WTC11 (cell line): ENCODE measurements around the gene UBL4A. TPM values are rescaled to one million over a fixed set of nuclear protein-coding genes. Genes with fewer than 3 reads are reported as not detected.
A peak's percentile ranks its signal among the peaks of the same experiment; 100 is the strongest.

Experiments used
- ATAC-seq: fragments of 200-7000 bp; cut with Tn5 transposase; 2 replicates; pipeline ENCODE4 v1.10.0; 2021; ENCODE audit warnings: mild to moderate bottlenecking, moderate library complexity
- CTCF ChIA-PET: fragments of 300-600 bp; sonication (Branson Sonifier 250); formaldehyde crosslinking; loops from one replicate; lab custom pipeline; 2021; ENCODE audit warnings: antibody characterized with exemption; lab: Charles Lee
- POLR2A ChIA-PET: fragments of 350-600 bp; sonication (Branson Sonifier 250); formaldehyde crosslinking; loops from one replicate; lab custom pipeline; 2021; ENCODE audit warnings: antibody characterized with exemption; lab: Charles Lee
- DNase-seq: peaks from one replicate; pipeline ENCODE4 v3.0.0; 2021; ENCODE audit warnings: low spot score
- H3K27ac Mint-ChIP-seq: 2 replicates; pipeline ENCODE4 v1.8.0; 2021; ENCODE audit warnings: mixed read lengths
- H3K27me3 Mint-ChIP-seq: 2 replicates; pipeline ENCODE4 v1.8.0; 2021; ENCODE audit warnings: low read depth, mild to moderate bottlenecking, moderate library complexity, mixed read lengths
- H3K36me3 Mint-ChIP-seq: 2 replicates; pipeline ENCODE4 v1.8.0; 2021; ENCODE audit warnings: mixed read lengths
- H3K4me1 Mint-ChIP-seq: 2 replicates; pipeline ENCODE4 v1.8.0; 2022; ENCODE audit warnings: mixed read lengths
- H3K4me3 Mint-ChIP-seq: 2 replicates; pipeline ENCODE4 v1.8.0; 2021; ENCODE audit warnings: mild to moderate bottlenecking, moderate library complexity, mixed read lengths
- H3K9me3 Mint-ChIP-seq: 2 replicates; pipeline ENCODE4 v1.8.0; 2021; ENCODE audit warnings: mixed read lengths
- ARID4B ChIP-seq: sonication (generic); formaldehyde crosslinking; IDR thresholded peaks from 2 replicates; pipeline ENCODE4 v1.8.0; 2023; ENCODE audit warnings: missing genetic modification reagents, mild to moderate bottlenecking, borderline replicate concordance
- ATF3 ChIP-seq: sonication (generic); formaldehyde crosslinking; conservative IDR thresholded peaks from 2 replicates; pipeline ENCODE4 v1.8.1; 2022; ENCODE audit warnings: mild to moderate bottlenecking, missing genetic modification reagents
- CREM ChIP-seq: sonication (generic); formaldehyde crosslinking; IDR thresholded peaks from 2 replicates; pipeline ENCODE4 v1.8.1; 2022; ENCODE audit warnings: mild to moderate bottlenecking, missing genetic modification reagents, moderate library complexity
- E2F4 ChIP-seq: sonication (generic); formaldehyde crosslinking; IDR thresholded peaks from 2 replicates; pipeline ENCODE4 v1.8.1; 2022; ENCODE audit warnings: low read depth, mild to moderate bottlenecking, moderate library complexity, missing genetic modification reagents, borderline replicate concordance
- E2F5 ChIP-seq: sonication (generic); formaldehyde crosslinking; IDR thresholded peaks from 2 replicates; pipeline ENCODE4 v1.8.1; 2022; ENCODE audit warnings: mild to moderate bottlenecking, moderate library complexity, missing genetic modification reagents
- ELF4 ChIP-seq: sonication (generic); formaldehyde crosslinking; IDR thresholded peaks from 2 replicates; pipeline ENCODE4 v1.8.1; 2022; ENCODE audit warnings: low read depth, mild to moderate bottlenecking, moderate library complexity, missing genetic modification reagents
- ERG ChIP-seq: fragments of 250-450 bp; sonication (Bioruptor Pico); IDR thresholded peaks from 2 replicates; pipeline ENCODE4 v1.8.0; 2021; ENCODE audit warnings: mild to moderate bottlenecking
- FOXK1 ChIP-seq: sonication (generic); formaldehyde crosslinking; IDR thresholded peaks from 2 replicates; pipeline ENCODE4 v1.8.0; 2022; ENCODE audit warnings: mild to moderate bottlenecking, moderate library complexity, missing genetic modification reagents
- GABPB1 ChIP-seq: sonication (generic); formaldehyde crosslinking; IDR thresholded peaks from 2 replicates; pipeline ENCODE4 v1.8.1; 2023; ENCODE audit warnings: mild to moderate bottlenecking, missing genetic modification reagents
- GTF2I ChIP-seq: fragments of 250-450 bp; sonication (Bioruptor Pico); conservative IDR thresholded peaks from 2 replicates; pipeline ENCODE4 v1.4.0; 2021; ENCODE audit warnings: mild to moderate bottlenecking
- MAX ChIP-seq: sonication (generic); formaldehyde crosslinking; IDR thresholded peaks from 2 replicates; pipeline ENCODE4 v1.8.0; 2022; ENCODE audit warnings: mild to moderate bottlenecking, missing genetic modification reagents
- MXD4 ChIP-seq: fragments of 250-450 bp; sonication (Bioruptor Pico); IDR thresholded peaks from 2 replicates; pipeline ENCODE4 v1.8.0; 2021; ENCODE audit warnings: mild to moderate bottlenecking, moderate library complexity, borderline replicate concordance
- MYBL2 ChIP-seq: sonication (generic); formaldehyde crosslinking; IDR thresholded peaks from 2 replicates; pipeline ENCODE4 v1.8.1; 2023; ENCODE audit warnings: mild to moderate bottlenecking, moderate library complexity, missing genetic modification reagents
- PREB ChIP-seq: sonication (generic); formaldehyde crosslinking; IDR thresholded peaks from 2 replicates; pipeline ENCODE4 v1.8.1; 2022; ENCODE audit warnings: mild to moderate bottlenecking, missing genetic modification reagents, moderate library complexity, borderline replicate concordance
- SMAD4 ChIP-seq: sonication (generic); formaldehyde crosslinking; IDR thresholded peaks from 2 replicates; pipeline ENCODE4 v1.8.0; 2022; ENCODE audit warnings: mild to moderate bottlenecking, missing genetic modification reagents
- SP1 ChIP-seq: sonication (generic); formaldehyde crosslinking; conservative IDR thresholded peaks from 2 replicates; pipeline ENCODE4 v1.8.1; 2022; ENCODE audit warnings: missing genetic modification reagents
- ZNF219 ChIP-seq: sonication (generic); formaldehyde crosslinking; IDR thresholded peaks from 2 replicates; pipeline ENCODE4 v1.8.0; 2023; ENCODE audit warnings: missing genetic modification reagents, mild to moderate bottlenecking, borderline replicate concordance
- ZNF416 ChIP-seq: fragments of 250-450 bp; sonication (Bioruptor Pico); IDR thresholded peaks from 2 replicates; pipeline ENCODE4 v1.9.0; 2021; ENCODE audit warnings: mild to moderate bottlenecking, inconsistent platforms
- total RNA-seq: library from RNA; stranded (reverse); gene quantifications from 3 replicates; pipeline ENCODE4 v1.2.3, GENCODE V29; 2021

UBL4A gene
- total RNA-seq, 1 experiment from 2014 or later, result 34.0 TPM

GRCh38 chrX:154486052-154486395 is 391 bp downstream of the UBL4A start:
- CTCF ChIA-PET, result no interaction called here
- no peak overlapping the region for H3K27ac Mint-ChIP-seq
- TF ChIP-seq GABPB1 (CRISPR knock-in tag), result no peak
- TF ChIP-seq, all 79 proteins: peak for 0
- no peak for ATAC-seq
- no peak for DNase-seq
- Mint-ChIP-seq H3K4me3 (no peak overlapping the region), H3K36me3 (no peaks in the 10 kb centered on the region; the same call in 1 of the 2 replicates), H3K9me3 (no peaks in the 10 kb centered on the region), H3K27me3 (no peaks in the 10 kb centered on the region), H3K4me1 (peaks cover 4% of the 10 kb centered on the region; the same call in 1 of the 2 replicates)
- POLR2A ChIA-PET, result interaction anchor here (2.4 kb wide), 1 partner anchor 31 kb away, joined by 8 read pairs; no protein-coding TSS in a partner anchor

GRCh38 chrX:154485150-154486051 is 1.0 kb downstream of the UBL4A start:
- ATAC-seq (no peak), DNase-seq (no peak)
- peaks cover 4% of the 10 kb centered on the region; the same call in 1 of the 2 replicates for H3K4me1 Mint-ChIP-seq
- no peaks in the 10 kb centered on the region for H3K27me3 Mint-ChIP-seq
- ChIA-PET CTCF (no interaction called here), POLR2A (interaction anchor here (2.4 kb wide), 1 partner anchor 32 kb away, joined by 8 read pairs; no protein-coding TSS in a partner anchor)
- H3K4me3 Mint-ChIP-seq, result peak overlapping the region; percentile 62
- H3K9me3 Mint-ChIP-seq, result no peaks in the 10 kb centered on the region
- H3K36me3 Mint-ChIP-seq, result no peaks in the 10 kb centered on the region; the same call in 1 of the 2 replicates
- no peak overlapping the region for H3K27ac Mint-ChIP-seq
- TF ChIP-seq CREM (CRISPR knock-in tag), result no peak
- TF ChIP-seq GTF2I (CRISPR knock-in tag), result no peak
- no peak for TF ChIP-seq E2F4 (CRISPR knock-in tag)
- no peak for TF ChIP-seq MYBL2
- no peak for TF ChIP-seq ZNF416 (CRISPR knock-in tag)
- TF ChIP-seq ELF4 (CRISPR knock-in tag), result no peak
- TF ChIP-seq E2F5, result no peak
- TF ChIP-seq PREB (CRISPR knock-in tag), result no peak
- no peak for TF ChIP-seq SP1 (CRISPR knock-in tag)
- no peak for TF ChIP-seq ATF3 (CRISPR knock-in tag)
- TF ChIP-seq ERG (CRISPR knock-in tag), result no peak
- no peak for TF ChIP-seq SMAD4 (CRISPR knock-in tag)
- no peak for TF ChIP-seq MAX (CRISPR knock-in tag)
- no peak for TF ChIP-seq ZNF219
- TF ChIP-seq FOXK1 (CRISPR knock-in tag), result no peak
- no peak for TF ChIP-seq ARID4B (CRISPR knock-in tag)
- no peak for TF ChIP-seq MXD4 (CRISPR knock-in tag)
